ENCODE measurements around the gene TSG101.

TSG101 gene

DNA sequence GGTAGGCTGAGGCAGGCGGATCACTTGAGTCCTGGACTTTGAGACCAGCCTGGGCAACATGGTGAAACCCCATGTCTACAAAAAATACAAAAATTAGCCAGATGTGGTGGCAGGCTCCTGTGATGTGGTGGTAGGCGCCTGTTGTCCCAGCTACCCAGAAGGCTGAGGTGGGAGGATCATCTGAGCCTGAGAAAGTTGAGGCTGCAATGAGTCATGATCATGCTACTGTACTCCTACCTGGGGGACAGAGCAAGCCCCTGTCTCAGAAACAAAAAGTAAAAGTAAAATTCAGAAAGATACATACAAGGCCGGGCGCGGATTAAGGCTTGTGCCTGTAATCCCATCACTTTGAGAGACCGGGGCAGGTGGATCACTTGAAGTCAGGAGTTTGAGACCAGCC, 64.8 kb downstream of the TSG101 start:
- no peak overlapping the region for H3K27ac ChIP-seq
- TF ChIP-seq ZFX (IDR thresholded peaks at IDR 0.05; ENCODE audit: borderline replicate concordance): no peak
- TF ChIP-seq, protein P1, sequence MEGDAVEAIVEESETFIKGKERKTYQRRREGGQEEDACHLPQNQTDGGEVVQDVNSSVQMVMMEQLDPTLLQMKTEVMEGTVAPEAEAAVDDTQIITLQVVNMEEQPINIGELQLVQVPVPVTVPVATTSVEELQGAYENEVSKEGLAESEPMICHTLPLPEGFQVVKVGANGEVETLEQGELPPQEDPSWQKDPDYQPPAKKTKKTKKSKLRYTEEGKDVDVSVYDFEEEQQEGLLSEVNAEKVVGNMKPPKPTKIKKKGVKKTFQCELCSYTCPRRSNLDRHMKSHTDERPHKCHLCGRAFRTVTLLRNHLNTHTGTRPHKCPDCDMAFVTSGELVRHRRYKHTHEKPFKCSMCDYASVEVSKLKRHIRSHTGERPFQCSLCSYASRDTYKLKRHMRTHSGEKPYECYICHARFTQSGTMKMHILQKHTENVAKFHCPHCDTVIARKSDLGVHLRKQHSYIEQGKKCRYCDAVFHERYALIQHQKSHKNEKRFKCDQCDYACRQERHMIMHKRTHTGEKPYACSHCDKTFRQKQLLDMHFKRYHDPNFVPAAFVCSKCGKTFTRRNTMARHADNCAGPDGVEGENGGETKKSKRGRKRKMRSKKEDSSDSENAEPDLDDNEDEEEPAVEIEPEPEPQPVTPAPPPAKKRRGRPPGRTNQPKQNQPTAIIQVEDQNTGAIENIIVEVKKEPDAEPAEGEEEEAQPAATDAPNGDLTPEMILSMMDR (IDR thresholded peaks at IDR 0.05): no peak

DNA sequence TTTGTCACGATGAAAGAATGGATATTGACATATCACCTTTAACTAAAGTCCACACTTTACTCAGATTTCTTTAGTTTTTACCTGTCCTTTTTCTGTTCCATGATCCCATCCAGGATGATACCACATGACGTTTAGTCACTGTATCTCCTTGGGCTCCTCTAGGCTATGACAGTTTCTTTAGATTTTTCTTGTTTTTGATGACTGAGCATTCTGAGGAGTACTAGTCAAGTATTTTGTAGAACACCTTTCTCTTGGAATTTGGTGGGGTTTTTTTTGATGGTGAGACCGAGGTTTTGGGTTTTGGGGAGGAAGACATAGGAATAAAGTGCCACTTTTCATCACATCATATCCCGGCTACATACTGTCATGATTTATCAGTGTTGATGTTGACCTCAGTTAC, 67.1 kb downstream of the TSG101 start:
- H3K27ac ChIP-seq: no peak overlapping the region
- TF ChIP-seq, protein P1 (IDR thresholded peaks at IDR 0.05): no peak
- TF ChIP-seq ZFX (IDR thresholded peaks at IDR 0.05; ENCODE audit: borderline replicate concordance): no peak

GRCh38 chr11:18457450-18457849, 69.3 kb downstream of the TSG101 start:
- no peak overlapping the region for H3K27ac ChIP-seq
- TF ChIP-seq, protein P1 (IDR thresholded peaks at IDR 0.05): no peak
- no peak for TF ChIP-seq ZFX (IDR thresholded peaks at IDR 0.05; ENCODE audit: borderline replicate concordance)

DNA sequence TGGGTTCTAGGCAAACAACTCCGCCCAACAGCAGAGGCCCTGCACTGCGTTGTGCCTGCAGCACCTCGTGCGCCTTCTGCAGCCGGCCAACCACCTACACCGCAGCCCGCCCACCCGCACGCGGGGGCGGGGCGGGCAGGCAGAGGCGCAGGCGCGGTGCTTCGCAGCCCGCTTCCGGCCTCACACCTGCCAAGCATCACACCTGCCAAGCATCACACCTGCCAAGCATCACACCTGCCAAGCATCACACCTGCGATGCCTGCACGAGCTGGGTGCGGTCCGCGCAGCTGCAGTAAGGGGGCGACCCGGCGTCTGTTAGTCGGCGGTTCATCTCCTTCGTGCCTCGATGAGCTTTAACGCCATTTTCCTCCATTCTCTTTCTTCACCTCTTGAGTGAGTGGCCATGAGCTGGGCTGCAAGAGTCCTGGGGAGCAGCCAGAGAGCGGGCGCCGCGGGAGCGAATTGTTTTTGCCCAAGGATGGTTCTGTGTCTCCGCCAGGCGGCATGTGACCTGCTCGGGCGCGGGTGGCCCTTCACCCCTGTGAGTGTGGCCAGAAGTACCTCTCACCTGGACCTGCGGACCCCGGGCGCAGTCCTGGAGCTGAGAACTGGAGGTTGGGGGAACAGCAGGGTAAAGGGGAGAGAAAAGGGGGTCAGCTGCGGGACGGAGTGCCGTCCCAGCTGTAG, 70.9 kb downstream of the TSG101 start, which contains the start of gene LDHAL6A:
LDHAL6A (plus strand) TSS at position 171 of the 687 bp plus-strand sequence. CDS start 825 bp downstream, outside the sequence.
- no peak for TF ChIP-seq ZFX (IDR thresholded peaks at IDR 0.05; ENCODE audit: borderline replicate concordance)
- TF ChIP-seq, protein P1 (IDR thresholded peaks at IDR 0.05): no peak
- H3K27ac ChIP-seq: no peak within 1 kb of the TSS

DNA sequence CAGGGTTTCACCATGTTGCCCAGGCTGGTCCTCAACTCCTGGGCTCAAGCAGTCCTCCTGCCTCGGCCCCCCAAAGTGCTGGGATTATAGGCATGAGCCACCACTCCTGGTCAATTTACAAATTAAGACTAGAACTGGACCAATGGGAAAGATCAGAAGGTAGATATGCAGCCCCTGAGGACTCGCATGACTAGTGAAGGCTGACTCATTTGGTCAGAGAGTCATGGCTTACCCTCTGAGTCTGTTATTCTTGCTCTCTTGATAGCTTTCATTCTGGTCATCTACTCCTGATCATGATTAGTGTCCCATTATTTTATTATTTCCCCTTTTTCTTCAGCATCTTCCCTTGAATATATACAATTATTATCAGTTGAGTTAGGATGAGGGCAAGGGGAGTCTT, 73.8 kb downstream of the TSG101 start:
- H3K27ac ChIP-seq: no peak overlapping the region
- TF ChIP-seq, protein P1 (IDR thresholded peaks at IDR 0.05): no peak
- TF ChIP-seq ZFX (IDR thresholded peaks at IDR 0.05; ENCODE audit: borderline replicate concordance): no peak

GRCh38 chr11:18449251-18449650, 77.5 kb downstream of the TSG101 start:
- no peak overlapping the region for H3K27ac ChIP-seq
- TF ChIP-seq, protein P1 (IDR thresholded peaks at IDR 0.05): no peak
- no peak for TF ChIP-seq ZFX (IDR thresholded peaks at IDR 0.05; ENCODE audit: borderline replicate concordance)

DNA sequence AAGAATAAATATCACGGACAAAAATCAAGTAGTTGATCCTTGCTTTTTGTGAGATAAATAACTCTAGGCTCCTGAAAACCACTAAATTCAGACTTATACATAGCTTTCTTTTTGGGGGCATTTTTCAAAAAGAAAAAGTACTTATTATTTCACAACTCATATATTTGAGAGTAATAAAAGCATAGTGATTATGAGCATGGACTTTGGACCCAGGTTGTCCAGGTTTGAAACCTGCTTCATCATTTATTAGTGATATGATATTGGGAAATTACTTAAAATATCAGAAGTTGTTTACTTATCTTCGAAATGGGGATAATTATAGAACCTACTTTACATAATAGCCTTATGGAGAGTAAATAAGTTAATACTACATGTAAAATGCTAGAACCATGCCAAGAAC, 88.1 kb downstream of the TSG101 start:
- no peak for TF ChIP-seq ZFX (IDR thresholded peaks at IDR 0.05; ENCODE audit: borderline replicate concordance)
- TF ChIP-seq, protein P1 (IDR thresholded peaks at IDR 0.05): no peak

More for the DNA sequence above, 88.1 kb downstream of the TSG101 start:
- H3K27ac ChIP-seq: no peak overlapping the region
